ENCODE measurements around the gene SURF1.

The SURF1 gene

GRCh38 chr9:133356391-133357091 is at the start of gene SURF1, which contains the start of gene SURF2:
Gene SURF1, minus strand, starts transcription at chr9:133356487. Its CDS starts 34 bp downstream, at chr9:133356453.
Gene SURF2, plus strand, starts transcription at chr9:133356550. Its CDS starts 43 bp downstream, at chr9:133356593.
- H3K4me3 ChIP-seq (ENCODE audit: low read depth, low read length): peak within 1 kb of the TSS; percentile 75
- TF ChIP-seq, protein P1, sequence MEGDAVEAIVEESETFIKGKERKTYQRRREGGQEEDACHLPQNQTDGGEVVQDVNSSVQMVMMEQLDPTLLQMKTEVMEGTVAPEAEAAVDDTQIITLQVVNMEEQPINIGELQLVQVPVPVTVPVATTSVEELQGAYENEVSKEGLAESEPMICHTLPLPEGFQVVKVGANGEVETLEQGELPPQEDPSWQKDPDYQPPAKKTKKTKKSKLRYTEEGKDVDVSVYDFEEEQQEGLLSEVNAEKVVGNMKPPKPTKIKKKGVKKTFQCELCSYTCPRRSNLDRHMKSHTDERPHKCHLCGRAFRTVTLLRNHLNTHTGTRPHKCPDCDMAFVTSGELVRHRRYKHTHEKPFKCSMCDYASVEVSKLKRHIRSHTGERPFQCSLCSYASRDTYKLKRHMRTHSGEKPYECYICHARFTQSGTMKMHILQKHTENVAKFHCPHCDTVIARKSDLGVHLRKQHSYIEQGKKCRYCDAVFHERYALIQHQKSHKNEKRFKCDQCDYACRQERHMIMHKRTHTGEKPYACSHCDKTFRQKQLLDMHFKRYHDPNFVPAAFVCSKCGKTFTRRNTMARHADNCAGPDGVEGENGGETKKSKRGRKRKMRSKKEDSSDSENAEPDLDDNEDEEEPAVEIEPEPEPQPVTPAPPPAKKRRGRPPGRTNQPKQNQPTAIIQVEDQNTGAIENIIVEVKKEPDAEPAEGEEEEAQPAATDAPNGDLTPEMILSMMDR (IDR thresholded peaks at IDR 0.05; ENCODE audit: borderline replicate concordance, insufficient read depth, low read depth, low read length): peak; percentile 26; the same call in 1 of the 2 replicates

DNA sequence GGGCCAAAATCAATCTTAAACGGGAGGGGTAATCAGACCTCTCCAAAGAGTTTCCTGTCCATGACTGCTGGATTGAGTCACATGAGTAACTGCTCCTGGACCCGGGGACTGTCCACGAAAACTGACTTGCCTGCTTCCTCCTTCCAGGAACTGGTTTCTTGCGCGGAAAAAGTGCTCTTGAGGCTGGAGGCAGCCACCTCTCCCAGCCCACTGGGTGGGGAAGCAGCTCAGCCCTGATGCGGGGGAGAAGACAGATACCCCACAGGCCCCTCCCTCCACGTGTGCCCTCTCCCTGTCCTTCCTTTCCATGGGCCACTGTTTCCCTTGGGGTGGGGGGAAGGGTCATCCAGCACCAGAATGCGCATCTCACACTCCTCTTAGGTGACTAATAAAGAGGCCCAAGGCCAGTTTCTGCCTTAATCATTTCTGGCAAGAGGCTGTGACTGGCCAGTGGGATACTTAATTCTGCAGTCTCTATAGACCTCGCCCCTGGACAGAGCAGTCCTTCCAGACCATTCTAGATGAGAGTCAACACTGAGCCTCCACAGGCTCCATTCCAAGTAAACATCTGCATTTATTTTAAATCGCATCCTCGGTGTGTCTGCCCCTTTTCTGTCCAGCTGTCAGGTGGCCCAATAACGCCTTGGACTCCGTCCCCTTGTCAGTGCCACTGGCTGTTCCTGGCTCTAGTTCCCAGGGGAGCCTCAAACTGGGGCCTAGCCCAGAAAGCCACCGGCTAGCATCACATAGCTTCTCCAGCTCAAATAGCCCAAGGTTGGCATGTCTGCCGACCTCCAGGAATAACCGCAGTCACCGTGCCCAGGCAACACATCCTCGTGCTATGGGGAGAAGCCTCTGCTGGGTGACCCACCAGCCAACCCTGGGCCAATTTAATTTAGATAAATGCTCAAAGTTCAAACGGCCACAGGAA is 49.5 kb upstream of the SURF1 start:
- TF ChIP-seq, protein P1 (IDR thresholded peaks at IDR 0.05; ENCODE audit: borderline replicate concordance, insufficient read depth, low read depth, low read length): no peak
- H3K4me3 ChIP-seq (ENCODE audit: low read depth, low read length): no peak overlapping the region

- TF ChIP-seq, protein P1 (IDR thresholded peaks at IDR 0.05; ENCODE audit: borderline replicate concordance, insufficient read depth, low read depth, low read length): no peak
- H3K4me3 ChIP-seq (ENCODE audit: low read depth, low read length): no peak overlapping the region
These were observed 48.2 kb upstream of the SURF1 start for GRCh38 chr9:133404454-133405002.

- TF ChIP-seq, protein P1 (IDR thresholded peaks at IDR 0.05; ENCODE audit: borderline replicate concordance, insufficient read depth, low read depth, low read length): peak; percentile 62
- no peak overlapping the region for H3K4me3 ChIP-seq (ENCODE audit: low read depth, low read length)
These were observed 47.6 kb upstream of the SURF1 start for GRCh38 chr9:133403766-133404453.

GRCh38 chr9:133402689-133403088 is 46.4 kb upstream of the SURF1 start:
- TF ChIP-seq, protein P1 (IDR thresholded peaks at IDR 0.05; ENCODE audit: borderline replicate concordance, insufficient read depth, low read depth, low read length): no peak
- H3K4me3 ChIP-seq (ENCODE audit: low read depth, low read length): no peak overlapping the region

GRCh38 chr9:133401588-133401987 is 45.3 kb upstream of the SURF1 start:
- no peak overlapping the region for H3K4me3 ChIP-seq (ENCODE audit: low read depth, low read length)
- TF ChIP-seq, protein P1 (IDR thresholded peaks at IDR 0.05; ENCODE audit: borderline replicate concordance, insufficient read depth, low read depth, low read length): no peak

Data from GM12875 (cell line).